Measurements from ENCODE around the gene NPAS2. TPM values are rescaled to one million over a fixed set of nuclear protein-coding genes. Genes with fewer than 3 reads are reported as not detected.

The NPAS2 gene
- total RNA-seq, 1 experiment from 2014 or later = 20.4 TPM

DNA sequence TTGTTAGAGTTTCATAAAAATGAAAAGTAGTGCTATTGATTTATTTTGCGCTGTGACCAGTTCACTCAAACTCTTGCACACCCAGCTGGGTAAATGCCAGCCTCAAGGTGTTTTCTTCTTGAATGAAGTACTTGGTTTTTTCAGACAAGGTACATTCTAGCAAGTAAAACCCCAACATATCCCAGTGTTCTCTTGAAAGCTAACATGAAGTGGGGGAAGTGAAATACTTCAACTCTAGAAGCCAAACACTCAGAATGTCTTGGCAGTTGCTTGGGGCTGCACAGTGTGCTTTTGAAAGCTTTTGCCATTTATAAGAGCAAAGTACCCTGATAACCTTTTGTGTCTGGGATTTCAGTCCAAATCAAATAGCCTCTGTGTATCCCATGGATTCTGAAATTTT, 13.4 kb downstream of the NPAS2 start:
- Histone ChIP-seq H3K4me2 (ENCODE audit: low read length) (no peak overlapping the region), H3K27ac (ENCODE audit: low read depth, low read length) (no peak overlapping the region), H3K9ac (ENCODE audit: low read length) (no peak overlapping the region), H3K4me1 (ENCODE audit: control insufficient read depth in 1 of 2, insufficient read depth in 2 of 2, low read length in 2 of 2) (no peaks in the 10 kb centered on the region), H3K4me3 (replicated peaks in 1 of 2; ENCODE audit: low read depth in 1 of 2, low read length in 2 of 2) (no peak overlapping the region), H2AFZ (ENCODE audit: low read depth, low read length, poor library complexity, severe bottlenecking) (no peak overlapping the region), H3K27me3 (ENCODE audit: insufficient read depth, low read length) (no peaks in the 10 kb centered on the region), H3K9me2 (ENCODE audit: insufficient read depth) (no peaks in the 10 kb centered on the region), H3K9me3 (ENCODE audit: control insufficient read depth in 1 of 2, insufficient read depth in 1 of 2, low read depth in 1 of 2, low read length in 2 of 2) (no peaks in the 10 kb centered on the region), H4K20me1 (ENCODE audit: insufficient read depth) (no peaks in the 10 kb centered on the region), H3K79me2 (ENCODE audit: insufficient read depth, low read length) (peaks cover 20% of the 10 kb centered on the region), H3K36me3 (ENCODE audit: control insufficient read depth in 1 of 2, insufficient read depth in 2 of 2, low read length in 2 of 2) (no peaks in the 10 kb centered on the region)
- POLR2A ChIA-PET = no interaction called here
- CTCF ChIA-PET = no interaction called here
- RAD21 ChIA-PET (ENCODE audit: low non-redundant PET in 1 of 2, low total read pairs in 2 of 2, uncharacterized antibody in 2 of 2, unreplicated experiment in 2 of 2) = no interaction called here
- BruUV-seq (replicated peaks) = no TSS peak
- intact Hi-C loops (cut with micrococcal nuclease) = no loop called here
- TF ChIP-seq EZH2phosphoT487 (IDR thresholded peaks at IDR 0.05; ENCODE audit: borderline replicate concordance) (no peak), RAD21 (IDR thresholded peaks at IDR 0.05; ENCODE audit: low read depth) (no peak), ELF1 (IDR thresholded peaks at IDR 0.05; ENCODE audit: borderline replicate concordance, low read depth) (no peak), ATF3 (IDR thresholded peaks at IDR 0.05) (no peak), ZFX (IDR thresholded peaks at IDR 0.05) (no peak), JUND (IDR thresholded peaks at IDR 0.05) (no peak), ZBTB33 (IDR thresholded peaks at IDR 0.05; ENCODE audit: extremely low read depth, insufficient replicate concordance, low read length) (no peak), SP1 (IDR thresholded peaks at IDR 0.05; ENCODE audit: low read depth) (no peak), CEBPB (IDR thresholded peaks at IDR 0.05; ENCODE audit: low read depth) (no peak)
- DNase-seq (ENCODE audit: low read depth, low spot score) (no peak), ATAC-seq (no peak)

DNA sequence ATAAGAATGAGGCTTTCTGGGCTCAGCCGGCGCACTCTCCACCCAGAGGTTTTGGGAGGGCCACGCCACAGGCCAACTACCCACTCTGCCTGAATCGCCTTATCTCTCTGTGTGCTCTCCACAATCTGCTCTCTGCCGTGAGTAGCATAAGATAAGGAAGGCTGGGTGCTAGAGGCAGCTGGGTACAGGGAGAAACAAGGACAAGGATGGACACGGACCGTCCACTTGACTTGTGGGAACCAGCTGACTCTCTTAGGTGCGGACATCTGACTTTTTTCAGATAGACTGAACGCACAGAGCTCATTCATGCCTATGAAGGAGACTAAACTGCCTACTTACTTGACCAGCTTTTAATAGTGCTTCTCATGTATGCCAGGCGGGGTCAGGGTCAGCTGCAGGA, 14.3 kb downstream of the NPAS2 start:
- TF ChIP-seq EZH2phosphoT487 (IDR thresholded peaks at IDR 0.05; ENCODE audit: borderline replicate concordance) (no peak), CEBPB (IDR thresholded peaks at IDR 0.05; ENCODE audit: low read depth) (no peak), ZFX (IDR thresholded peaks at IDR 0.05) (no peak), SP1 (IDR thresholded peaks at IDR 0.05; ENCODE audit: low read depth) (no peak), EGR1 (IDR thresholded peaks at IDR 0.05; ENCODE audit: low read depth) (no peak), SRF (IDR thresholded peaks at IDR 0.05; ENCODE audit: low read depth) (no peak), POLR2A (IDR thresholded peaks at IDR 0.05; ENCODE audit: borderline replicate concordance, extremely low read depth, insufficient read depth, insufficient read length) (no peak)
- ChIA-PET RAD21 (ENCODE audit: low non-redundant PET in 1 of 2, low total read pairs in 2 of 2, uncharacterized antibody in 2 of 2, unreplicated experiment in 2 of 2) (no interaction called here), POLR2A (no interaction called here), CTCF (no interaction called here)
- BruUV-seq (replicated peaks) = no TSS peak
- ATAC-seq (no peak), DNase-seq (ENCODE audit: low read depth, low spot score) (no peak)
- Histone ChIP-seq H4K20me1 (ENCODE audit: insufficient read depth) (no peaks in the 10 kb centered on the region), H3K27me3 (ENCODE audit: insufficient read depth, low read length) (no peaks in the 10 kb centered on the region), H3K36me3 (ENCODE audit: control insufficient read depth in 1 of 2, insufficient read depth in 2 of 2, low read length in 2 of 2) (no peaks in the 10 kb centered on the region), H3K27ac (ENCODE audit: low read depth, low read length) (no peak overlapping the region), H3K4me2 (ENCODE audit: low read length) (no peak overlapping the region), H3K9me3 (ENCODE audit: control insufficient read depth in 1 of 2, insufficient read depth in 1 of 2, low read depth in 1 of 2, low read length in 2 of 2) (no peaks in the 10 kb centered on the region), H3K9me2 (ENCODE audit: insufficient read depth) (no peaks in the 10 kb centered on the region), H2AFZ (ENCODE audit: low read depth, low read length, poor library complexity, severe bottlenecking) (no peak overlapping the region), H3K79me2 (ENCODE audit: insufficient read depth, low read length) (peaks cover 23% of the 10 kb centered on the region), H3K4me3 (replicated peaks in 1 of 2; ENCODE audit: low read depth in 1 of 2, low read length in 2 of 2) (no peak overlapping the region), H3K4me1 (ENCODE audit: control insufficient read depth in 1 of 2, insufficient read depth in 2 of 2, low read length in 2 of 2) (no peaks in the 10 kb centered on the region), H3K9ac (ENCODE audit: low read length) (no peak overlapping the region)
- intact Hi-C loops (cut with micrococcal nuclease) = no loop called here

All from HCT116 (cell line).